Panc1 (cell line): ENCODE results near the gene CLK4. TPM values are rescaled to one million over a fixed set of nuclear protein-coding genes. Genes with fewer than 3 reads are reported as not detected.

Source experiments
- ATAC-seq: fragments of 200-7000 bp; cut with Tn5 transposase; 2 replicates; pipeline ENCODE4 v1.9.1; 2020; ENCODE audit warnings: mild to moderate bottlenecking, moderate library complexity
- BruUV-seq: library from RNA; stranded (reverse); fragments of 400-500 nt; replicated peaks from 2 replicates; lab custom pipeline; 2021; lab: Mats Ljungman, UMichigan
- CTCF ChIA-PET: fragments of 300-600 bp; sonication (Branson Sonifier 250); formaldehyde crosslinking; loops from one replicate; lab custom pipeline; 2022; ENCODE audit warnings: antibody characterized with exemption; lab: Charles Lee
- POLR2A ChIA-PET: fragments of 300-600 bp; sonication (Branson Sonifier 250); formaldehyde crosslinking; loops from one replicate; lab custom pipeline; 2022; ENCODE audit warnings: antibody characterized with exemption; lab: Charles Lee
- DNase-seq: peaks from one replicate; pipeline ENCODE4 v3.0.0-alpha.2; 2010; ENCODE audit warnings: low read depth, low spot score
- H3K27ac ChIP-seq: 2 replicates; pipeline ENCODE4 v1.5.1; 2011; ENCODE audit warnings: mild to moderate bottlenecking, low read length, inconsistent platforms
- H3K27me3 ChIP-seq: fragments of 200-500 bp; sonication (Bioruptor generic); 2 replicates; pipeline ENCODE4 v1.6.0; 2014; ENCODE audit warnings: low read length, inconsistent platforms; ENCODE audit not compliant: control insufficient read depth, insufficient read depth
- H3K36me3 ChIP-seq: fragments of 200-500 bp; sonication (Bioruptor generic); 2 replicates; pipeline ENCODE4 v1.5.1; 2014; ENCODE audit warnings: inconsistent platforms, mild to moderate bottlenecking, low read length, moderate library complexity; ENCODE audit not compliant: control insufficient read depth, insufficient read depth
- H3K4me1 ChIP-seq: 2 replicates; pipeline ENCODE4 v1.5.1; 2011; ENCODE audit warnings: inconsistent platforms, mild to moderate bottlenecking, low read length, moderate library complexity; ENCODE audit not compliant: control insufficient read depth, insufficient read depth
- H3K4me3 ChIP-seq, 2 experiments: 2 replicates each; pipeline ENCODE4 v1.5.1; 2011 to 2012; ENCODE audit warnings: low read depth in 2 of 2, low read length in 2 of 2, mild to moderate bottlenecking in 2 of 2, inconsistent platforms in 1 of 2, moderate library complexity in 1 of 2
- H3K9me3 ChIP-seq: fragments of 200-500 bp; sonication (Bioruptor generic); 2 replicates; pipeline ENCODE4 v1.5.1; 2014; ENCODE audit warnings: low read depth, mild to moderate bottlenecking, inconsistent platforms, low read length, moderate library complexity; ENCODE audit not compliant: control insufficient read depth, insufficient read depth
- POLR2AphosphoS5 ChIP-seq: IDR thresholded peaks from 2 replicates; pipeline ENCODE4 v1.6.1; 2012; ENCODE audit warnings: mild to moderate bottlenecking, low read depth, low read length, moderate library complexity
- SIN3A ChIP-seq: IDR thresholded peaks from 2 replicates; pipeline ENCODE4 v1.6.1; 2012; ENCODE audit warnings: low read depth, mild to moderate bottlenecking, low read length, moderate library complexity, borderline replicate concordance; ENCODE audit not compliant: insufficient read depth
- TCF7L2 ChIP-seq: IDR thresholded peaks from 2 replicates; pipeline ENCODE4 v1.6.1; 2011; ENCODE audit warnings: mild to moderate bottlenecking, low read depth, low read length, inconsistent platforms
- in situ Hi-C: cut with HindIII; loops from 2 replicates; pipeline ENCODE4 v1.10.0; 2016; ENCODE audit warnings: low sequenced_read_pairs, low pct_unique_long_range_greater_than_20kb
- intact Hi-C: fragments of 100-400 bp; cut with micrococcal nuclease; formaldehyde crosslinking; loops from one replicate; pipeline ENCODE4 v1.10.0; 2022; ENCODE audit not compliant: unreplicated experiment
- total RNA-seq: library from RNA; stranded (reverse); gene quantifications from one replicate; pipeline ENCODE4 v1.2.1, GENCODE V29; 2021; ENCODE audit not compliant: unreplicated experiment
- TF ChIP-seq, protein P1 (sequence below), 2 experiments: IDR thresholded peaks; 2 replicates each; pipeline ENCODE4 v1.6.1; 2011 to 2012; ENCODE audit warnings: low read depth in 2 of 2, control low read depth in 1 of 2, low read length in 1 of 2, mild to moderate bottlenecking in 1 of 2, moderate library complexity in 1 of 2; ENCODE audit not compliant: insufficient read depth in 1 of 2
- TF ChIP-seq, protein P2 (sequence below): fragments of 450-650 bp; IDR thresholded peaks from 2 replicates; pipeline ENCODE4 v1.5.1; 2017; ENCODE audit warnings: mild to moderate bottlenecking

The CLK4 gene
- total RNA-seq, 1 experiment from 2014 or later: 23.4 TPM

DNA sequence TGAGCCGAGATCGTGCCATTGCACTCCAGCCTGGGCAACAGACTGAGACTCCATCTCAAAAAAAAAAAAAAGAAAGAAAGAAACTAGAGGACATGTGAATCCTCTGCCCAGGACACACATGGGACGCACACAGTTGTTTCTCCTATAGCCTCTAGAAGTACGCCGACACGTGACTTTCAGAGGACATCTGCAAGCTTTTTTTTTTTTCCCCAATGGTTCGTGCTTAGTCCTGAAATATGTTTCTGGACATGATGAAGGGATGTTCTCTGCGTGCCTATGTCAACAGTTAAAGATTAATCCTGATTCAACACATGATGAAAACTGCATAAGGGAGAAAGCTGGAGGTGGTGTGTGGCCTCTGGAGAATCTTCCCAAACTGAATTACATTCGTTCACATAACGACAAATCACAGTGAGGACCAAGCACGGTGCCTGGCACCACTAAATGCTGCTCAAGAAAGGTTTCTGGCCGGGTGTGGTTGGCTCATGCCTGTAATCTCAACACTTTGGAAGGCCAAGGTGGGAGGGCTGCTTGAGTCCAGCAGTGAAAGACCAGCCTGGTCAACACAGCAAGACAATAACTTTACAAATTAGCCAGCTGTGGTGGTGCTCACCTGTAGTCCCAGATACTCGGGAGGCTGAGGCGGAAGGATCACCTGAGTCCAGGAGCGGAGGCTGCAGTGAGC lies 46.4 kb downstream of the CLK4 start:
- no peak overlapping the region for H3K27ac ChIP-seq
- in situ Hi-C loops: no loop called here

DNA sequence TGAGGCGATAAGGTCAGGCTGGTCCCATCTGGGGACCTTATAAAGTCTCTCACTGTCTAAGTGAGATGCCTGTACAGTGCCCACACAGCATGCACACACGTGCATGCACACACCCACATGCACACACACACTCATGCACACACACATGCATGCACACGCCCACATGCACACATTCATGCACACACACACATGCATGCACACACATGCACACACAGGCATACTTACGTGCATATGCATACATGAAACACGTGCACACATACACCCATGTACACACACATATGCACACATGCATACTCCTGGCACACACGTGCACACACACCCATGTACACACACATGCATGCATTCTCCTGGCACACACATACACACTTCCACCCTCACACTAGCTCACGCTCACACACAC lies 48.9 kb downstream of the CLK4 start:
- TF ChIP-seq, protein P1, sequence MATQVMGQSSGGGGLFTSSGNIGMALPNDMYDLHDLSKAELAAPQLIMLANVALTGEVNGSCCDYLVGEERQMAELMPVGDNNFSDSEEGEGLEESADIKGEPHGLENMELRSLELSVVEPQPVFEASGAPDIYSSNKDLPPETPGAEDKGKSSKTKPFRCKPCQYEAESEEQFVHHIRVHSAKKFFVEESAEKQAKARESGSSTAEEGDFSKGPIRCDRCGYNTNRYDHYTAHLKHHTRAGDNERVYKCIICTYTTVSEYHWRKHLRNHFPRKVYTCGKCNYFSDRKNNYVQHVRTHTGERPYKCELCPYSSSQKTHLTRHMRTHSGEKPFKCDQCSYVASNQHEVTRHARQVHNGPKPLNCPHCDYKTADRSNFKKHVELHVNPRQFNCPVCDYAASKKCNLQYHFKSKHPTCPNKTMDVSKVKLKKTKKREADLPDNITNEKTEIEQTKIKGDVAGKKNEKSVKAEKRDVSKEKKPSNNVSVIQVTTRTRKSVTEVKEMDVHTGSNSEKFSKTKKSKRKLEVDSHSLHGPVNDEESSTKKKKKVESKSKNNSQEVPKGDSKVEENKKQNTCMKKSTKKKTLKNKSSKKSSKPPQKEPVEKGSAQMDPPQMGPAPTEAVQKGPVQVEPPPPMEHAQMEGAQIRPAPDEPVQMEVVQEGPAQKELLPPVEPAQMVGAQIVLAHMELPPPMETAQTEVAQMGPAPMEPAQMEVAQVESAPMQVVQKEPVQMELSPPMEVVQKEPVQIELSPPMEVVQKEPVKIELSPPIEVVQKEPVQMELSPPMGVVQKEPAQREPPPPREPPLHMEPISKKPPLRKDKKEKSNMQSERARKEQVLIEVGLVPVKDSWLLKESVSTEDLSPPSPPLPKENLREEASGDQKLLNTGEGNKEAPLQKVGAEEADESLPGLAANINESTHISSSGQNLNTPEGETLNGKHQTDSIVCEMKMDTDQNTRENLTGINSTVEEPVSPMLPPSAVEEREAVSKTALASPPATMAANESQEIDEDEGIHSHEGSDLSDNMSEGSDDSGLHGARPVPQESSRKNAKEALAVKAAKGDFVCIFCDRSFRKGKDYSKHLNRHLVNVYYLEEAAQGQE (IDR thresholded peaks at IDR 0.05; ENCODE audit: insufficient read depth in 1 of 2, low read depth in 2 of 2, low read length in 1 of 2): no peak
- TF ChIP-seq TCF7L2 (no peak), POLR2AphosphoS5 (no peak), SIN3A (no peak)
- TF ChIP-seq, protein P2, sequence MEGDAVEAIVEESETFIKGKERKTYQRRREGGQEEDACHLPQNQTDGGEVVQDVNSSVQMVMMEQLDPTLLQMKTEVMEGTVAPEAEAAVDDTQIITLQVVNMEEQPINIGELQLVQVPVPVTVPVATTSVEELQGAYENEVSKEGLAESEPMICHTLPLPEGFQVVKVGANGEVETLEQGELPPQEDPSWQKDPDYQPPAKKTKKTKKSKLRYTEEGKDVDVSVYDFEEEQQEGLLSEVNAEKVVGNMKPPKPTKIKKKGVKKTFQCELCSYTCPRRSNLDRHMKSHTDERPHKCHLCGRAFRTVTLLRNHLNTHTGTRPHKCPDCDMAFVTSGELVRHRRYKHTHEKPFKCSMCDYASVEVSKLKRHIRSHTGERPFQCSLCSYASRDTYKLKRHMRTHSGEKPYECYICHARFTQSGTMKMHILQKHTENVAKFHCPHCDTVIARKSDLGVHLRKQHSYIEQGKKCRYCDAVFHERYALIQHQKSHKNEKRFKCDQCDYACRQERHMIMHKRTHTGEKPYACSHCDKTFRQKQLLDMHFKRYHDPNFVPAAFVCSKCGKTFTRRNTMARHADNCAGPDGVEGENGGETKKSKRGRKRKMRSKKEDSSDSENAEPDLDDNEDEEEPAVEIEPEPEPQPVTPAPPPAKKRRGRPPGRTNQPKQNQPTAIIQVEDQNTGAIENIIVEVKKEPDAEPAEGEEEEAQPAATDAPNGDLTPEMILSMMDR: no peak
- in situ Hi-C loops (no loop called here), intact Hi-C loops (no loop called here)
- H3K4me1 ChIP-seq: no peaks in the 10 kb centered on the region
- ATAC-seq (no peak), DNase-seq (no peak)
- CTCF ChIA-PET: no interaction called here
- no peak overlapping the region for H3K4me3 ChIP-seq
- H3K36me3 ChIP-seq: no peaks in the 10 kb centered on the region
- no peaks in the 10 kb centered on the region; the same call in 1 of the 2 replicates for H3K27me3 ChIP-seq
- H3K27ac ChIP-seq: no peak overlapping the region
- POLR2A ChIA-PET: no interaction called here
- no peaks in the 10 kb centered on the region for H3K9me3 ChIP-seq
- BruUV-seq: no TSS peak

More for the DNA sequence above, 46.4 kb downstream of the CLK4 start:
- DNase-seq (no peak), ATAC-seq (no peak)
- intact Hi-C loops: no loop called here
- H3K9me3 ChIP-seq: no peaks in the 10 kb centered on the region
- ChIA-PET POLR2A (no interaction called here), CTCF (interaction anchor here (0.6 kb wide), 1 partner anchor 98 kb away, joined by 3 read pairs; no protein-coding TSS in a partner anchor)
- no peak overlapping the region for H3K4me3 ChIP-seq
- no peaks in the 10 kb centered on the region for H3K4me1 ChIP-seq
- H3K27me3 ChIP-seq: peaks cover 2% of the 10 kb centered on the region
- BruUV-seq: no TSS peak
- TF ChIP-seq, protein P1 (IDR thresholded peaks at IDR 0.05; ENCODE audit: insufficient read depth in 1 of 2, low read depth in 2 of 2, low read length in 1 of 2): no peak
- no peak for TF ChIP-seq POLR2AphosphoS5
- no peak for TF ChIP-seq SIN3A
- no peak for TF ChIP-seq TCF7L2
- TF ChIP-seq, protein P2: no peak
- H3K36me3 ChIP-seq: no peaks in the 10 kb centered on the region
